ENCODE data around the gene CAPRIN1. TPM values are rescaled to one million over a fixed set of nuclear protein-coding genes. Genes with fewer than 3 reads are reported as not detected.
A peak's percentile ranks its signal among the peaks of the same experiment; 100 is the strongest.

Gene CAPRIN1
- total RNA-seq, 1 experiment from 2014 or later = 219 TPM

DNA sequence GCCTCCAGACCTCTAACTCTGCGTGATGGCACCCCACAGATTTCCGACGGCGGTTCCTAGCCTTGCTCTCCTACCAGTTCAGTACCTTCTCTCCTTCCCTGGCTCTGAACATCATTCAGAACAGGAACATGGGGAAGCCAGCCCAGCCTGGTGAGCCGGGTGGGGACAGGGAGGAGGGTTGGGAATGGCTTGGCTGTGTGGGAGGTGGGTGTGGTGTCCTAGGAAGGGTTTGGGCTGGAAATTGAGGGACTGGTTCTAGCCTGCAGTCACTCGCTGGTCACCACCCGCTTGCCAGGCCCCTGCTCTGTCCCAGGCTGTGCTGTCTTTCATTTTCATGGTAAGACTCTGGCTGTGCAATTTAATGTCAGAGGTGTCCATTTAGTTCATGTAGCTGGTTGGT is 87.8 kb downstream of the CAPRIN1 start:
- no peaks in the 10 kb centered on the region for H3K27me3 Mint-ChIP-seq (ENCODE audit: insufficient read depth, unreplicated experiment)
- no peak for TF ChIP-seq CTCF (IDR thresholded peaks at IDR 0.05; ENCODE audit: unreplicated experiment)
- BruUV-seq (replicated peaks) = no TSS peak
- H3K27ac Mint-ChIP-seq (ENCODE audit: low read depth, unreplicated experiment) = peak overlapping the region; percentile 52
- intact Hi-C loops (cut with micrococcal nuclease) = no loop called here
- peaks cover 79% of the 10 kb centered on the region for H3K36me3 Mint-ChIP-seq (ENCODE audit: insufficient read depth, unreplicated experiment)
- H3K4me3 Mint-ChIP-seq (ENCODE audit: unreplicated experiment) = no peak overlapping the region
- no peaks in the 10 kb centered on the region for H3K4me1 Mint-ChIP-seq (ENCODE audit: insufficient read depth, unreplicated experiment)
- ChIA-PET POLR2A (no interaction called here), CTCF (no interaction called here)
- no peaks in the 10 kb centered on the region for H3K9me3 Mint-ChIP-seq (ENCODE audit: unreplicated experiment)
- DNase-seq (ENCODE audit: unreplicated experiment) = no peak

- BruUV-seq (replicated peaks) = no TSS peak
- H3K4me1 Mint-ChIP-seq (ENCODE audit: insufficient read depth, unreplicated experiment) = no peaks in the 10 kb centered on the region
- no peak overlapping the region for H3K4me3 Mint-ChIP-seq (ENCODE audit: unreplicated experiment)
- no peak for TF ChIP-seq CTCF (IDR thresholded peaks at IDR 0.05; ENCODE audit: unreplicated experiment)
- H3K27me3 Mint-ChIP-seq (ENCODE audit: insufficient read depth, unreplicated experiment) = no peaks in the 10 kb centered on the region
- no peaks in the 10 kb centered on the region for H3K9me3 Mint-ChIP-seq (ENCODE audit: unreplicated experiment)
- no peak for DNase-seq (ENCODE audit: unreplicated experiment)
- CTCF ChIA-PET = no interaction called here
- H3K36me3 Mint-ChIP-seq (ENCODE audit: insufficient read depth, unreplicated experiment) = peaks cover 79% of the 10 kb centered on the region
- intact Hi-C loops (cut with micrococcal nuclease) = no loop called here
- H3K27ac Mint-ChIP-seq (ENCODE audit: low read depth, unreplicated experiment) = no peak overlapping the region
- POLR2A ChIA-PET = interaction anchor here (1.1 to 1.3 kb wide), 2 partner anchors 10 to 34 kb away, joined by 3 to 4 read pairs; no protein-coding TSS in a partner anchor
Measured at GRCh38 chr11:34140149-34140548, 88.6 kb downstream of the CAPRIN1 start.

- peaks cover 79% of the 10 kb centered on the region for H3K36me3 Mint-ChIP-seq (ENCODE audit: insufficient read depth, unreplicated experiment)
- TF ChIP-seq CTCF (IDR thresholded peaks at IDR 0.05; ENCODE audit: unreplicated experiment) = no peak
- no peak for DNase-seq (ENCODE audit: unreplicated experiment)
- intact Hi-C loops (cut with micrococcal nuclease) = no loop called here
- no peak overlapping the region for H3K4me3 Mint-ChIP-seq (ENCODE audit: unreplicated experiment)
- no peaks in the 10 kb centered on the region for H3K27me3 Mint-ChIP-seq (ENCODE audit: insufficient read depth, unreplicated experiment)
- no TSS peak for BruUV-seq (replicated peaks)
- ChIA-PET CTCF (no interaction called here), POLR2A (interaction anchor here (1.0 to 1.2 kb wide), 2 partner anchors 12 to 41 kb away, joined by 4 read pairs; no protein-coding TSS in a partner anchor)
- H3K4me1 Mint-ChIP-seq (ENCODE audit: insufficient read depth, unreplicated experiment) = no peaks in the 10 kb centered on the region
- no peak overlapping the region for H3K27ac Mint-ChIP-seq (ENCODE audit: low read depth, unreplicated experiment)
- H3K9me3 Mint-ChIP-seq (ENCODE audit: unreplicated experiment) = no peaks in the 10 kb centered on the region
Measured at GRCh38 chr11:34143048-34143447, 91.5 kb downstream of the CAPRIN1 start.

DNA sequence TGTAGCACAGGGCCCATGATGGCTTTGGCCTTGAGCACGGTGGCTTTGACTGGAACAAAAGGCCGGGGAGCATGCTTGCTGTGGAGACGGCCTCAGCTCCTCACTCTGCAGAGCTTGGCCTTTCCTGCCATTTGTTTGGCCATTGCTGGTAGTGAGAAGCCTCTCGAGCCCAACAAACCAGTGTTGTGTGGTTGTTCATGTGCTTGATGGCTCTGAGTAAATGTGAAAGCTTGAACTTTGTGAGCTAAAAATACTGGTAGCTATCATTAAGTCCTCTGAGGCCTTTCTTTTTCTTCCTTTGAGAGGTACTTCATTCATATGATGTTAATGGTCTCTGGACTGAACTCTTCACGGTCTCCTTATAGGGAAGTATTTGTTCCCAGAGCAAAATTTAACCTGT is 93.5 kb downstream of the CAPRIN1 start:
- no TSS peak for BruUV-seq (replicated peaks)
- DNase-seq (ENCODE audit: unreplicated experiment) = no peak
- no peak overlapping the region for H3K4me3 Mint-ChIP-seq (ENCODE audit: unreplicated experiment)
- peaks cover 76% of the 10 kb centered on the region for H3K36me3 Mint-ChIP-seq (ENCODE audit: insufficient read depth, unreplicated experiment)
- H3K27me3 Mint-ChIP-seq (ENCODE audit: insufficient read depth, unreplicated experiment) = no peaks in the 10 kb centered on the region
- no peaks in the 10 kb centered on the region for H3K4me1 Mint-ChIP-seq (ENCODE audit: insufficient read depth, unreplicated experiment)
- TF ChIP-seq CTCF (IDR thresholded peaks at IDR 0.05; ENCODE audit: unreplicated experiment) = no peak
- ChIA-PET CTCF (interaction anchor here (1.1 kb wide), 1 partner anchor 149 kb away, joined by 3 read pairs; no protein-coding TSS in a partner anchor), POLR2A (interaction anchor here (0.7 kb wide), 1 partner anchor 11 kb away, joined by 3 read pairs; no protein-coding TSS in a partner anchor)
- H3K27ac Mint-ChIP-seq (ENCODE audit: low read depth, unreplicated experiment) = no peak overlapping the region
- H3K9me3 Mint-ChIP-seq (ENCODE audit: unreplicated experiment) = no peaks in the 10 kb centered on the region
- intact Hi-C loops (cut with micrococcal nuclease) = no loop called here
